HEK293 (cell line): ENCODE measurements around the gene ATP1B2.

Experiments
- CTCF ChIA-PET: fragments of 350-600 bp; formaldehyde crosslinking; extraction: SDS; loops from one replicate; lab custom pipeline; 2021; ENCODE audit warnings: antibody characterized with exemption; lab: Yijun Ruan, JAX
- POLR2A ChIA-PET: fragments of 300-600 bp; formaldehyde crosslinking; extraction: SDS; loops from one replicate; lab custom pipeline; 2020; ENCODE audit warnings: antibody characterized with exemption, inconsistent platforms; lab: Yijun Ruan, JAX
- H3K27ac ChIP-seq: fragments of 200-500 bp; sonication (Bioruptor generic); 2 replicates; pipeline ENCODE4 v1.5.1; 2014; ENCODE audit warnings: low read depth, low read length, control low read depth, inconsistent platforms; ENCODE audit errors: extremely low read depth
- H3K36me3 ChIP-seq, 2 experiments: fragments of 200-500 bp in 1 of 2; sonication (Bioruptor generic) in 1 of 2; 1 replicate in 1 of 2; 2 replicates in 1 of 2; pipeline ENCODE4 v1.5.1; 2014 to 2017; ENCODE audit warnings: inconsistent platforms in 2 of 2, low read length in 2 of 2; ENCODE audit not compliant: control insufficient read depth in 2 of 2, insufficient read depth in 1 of 2
- H3K4me1 ChIP-seq: fragments of 200-500 bp; sonication (Bioruptor generic); 2 replicates; pipeline ENCODE4 v1.5.1; 2014; ENCODE audit warnings: mild to moderate bottlenecking, low read length, inconsistent platforms; ENCODE audit not compliant: control insufficient read depth, insufficient read depth
- H3K4me3 ChIP-seq: 2 replicates; pipeline ENCODE4 v1.5.1; 2011; ENCODE audit warnings: low read depth, mild to moderate bottlenecking, control low read depth, low read length, moderate library complexity
- H3K9me3 ChIP-seq: fragments of 200-500 bp; sonication (Bioruptor generic); 2 replicates; pipeline ENCODE4 v1.5.1; 2014; ENCODE audit warnings: low read depth, low read length, inconsistent platforms; ENCODE audit not compliant: control insufficient read depth, insufficient read depth
- EGR2 ChIP-seq: fragments of 450-650 bp; formaldehyde crosslinking; IDR thresholded peaks from 2 replicates; pipeline ENCODE4 v1.5.1; 2016; ENCODE audit warnings: low read depth, missing biosample characterization, missing genetic modification characterization
- IKZF3 ChIP-seq: fragments of 450-650 bp; IDR thresholded peaks from 2 replicates; pipeline ENCODE4 v1.5.0; 2018; ENCODE audit warnings: missing biosample characterization, mild to moderate bottlenecking, missing genetic modification characterization, moderate library complexity
- KLF1 ChIP-seq: fragments of 450-650 bp; formaldehyde crosslinking; IDR thresholded peaks from 2 replicates; pipeline ENCODE4 v1.5.1; 2016; ENCODE audit warnings: missing biosample characterization, missing genetic modification characterization
- REST ChIP-seq: fragments of 450-650 bp; formaldehyde crosslinking; IDR thresholded peaks from 2 replicates; pipeline ENCODE4 v1.5.1; 2016; ENCODE audit warnings: missing biosample characterization, missing genetic modification characterization
- ZNF18 ChIP-seq: fragments of 450-650 bp; formaldehyde crosslinking; IDR thresholded peaks from 2 replicates; pipeline ENCODE4 v1.5.1; 2016; ENCODE audit warnings: missing biosample characterization, missing genetic modification characterization
- ZNF335 ChIP-seq: fragments of 450-650 bp; formaldehyde crosslinking; conservative IDR thresholded peaks from 2 replicates; pipeline ENCODE4 v1.5.1; 2016; ENCODE audit warnings: missing biosample characterization, missing genetic modification characterization
- ZNF341 ChIP-seq: fragments of 450-650 bp; formaldehyde crosslinking; IDR thresholded peaks from 2 replicates; pipeline ENCODE4; 2016; ENCODE audit warnings: low read depth, missing biosample characterization, missing genetic modification characterization
- ZNF354C ChIP-seq: fragments of 450-650 bp; formaldehyde crosslinking; IDR thresholded peaks from 2 replicates; pipeline ENCODE4 v1.5.1; 2016; ENCODE audit warnings: missing biosample characterization, missing genetic modification characterization, low read depth, borderline replicate concordance
- ZNF600 ChIP-seq: fragments of 450-650 bp; formaldehyde crosslinking; IDR thresholded peaks from 2 replicates; pipeline ENCODE4 v1.5.1; 2016; ENCODE audit warnings: missing biosample characterization, missing genetic modification characterization
- ZNF639 ChIP-seq: fragments of 450-650 bp; formaldehyde crosslinking; IDR thresholded peaks from 2 replicates; pipeline ENCODE4 v1.5.1; 2016; ENCODE audit warnings: missing biosample characterization, missing genetic modification characterization

ATP1B2 gene

GRCh38 chr17:7651665-7652387, 1.1 kb downstream of the ATP1B2 start (continued):
- no peak for TF ChIP-seq ZNF354C (tag by site-specific recombination)
- TF ChIP-seq, all 188 proteins: peak for 14

- CTCF ChIA-PET, result interaction anchor here (0.6 to 7.2 kb wide), 5 partner anchors 10 to 64 kb away, joined by 3 to 57 read pairs (median 5); no protein-coding TSS in a partner anchor
- no peak for TF ChIP-seq ZNF639 (tag by site-specific recombination)
- peak; percentile 69 for TF ChIP-seq REST (tag by site-specific recombination)
- TF ChIP-seq ZNF18, result peak; percentile 81
- TF ChIP-seq ZNF335 (tag by site-specific recombination), result peak; percentile 68
- peak; percentile 78 for TF ChIP-seq IKZF3 (tag by site-specific recombination)
- peak; percentile 71 for TF ChIP-seq ZNF341 (tag by site-specific recombination)
- TF ChIP-seq, all 188 proteins: peak for 5
- Histone ChIP-seq H3K4me3 (no peak overlapping the region), H3K27ac (no peak overlapping the region), H3K4me1 (peaks cover 11% of the 10 kb centered on the region), H3K9me3 (no peaks in the 10 kb centered on the region), H3K36me3 (no peaks in the 10 kb centered on the region)
- POLR2A ChIA-PET, result interaction anchor here (0.6 to 5.3 kb wide), 5 partner anchors 15 to 34 kb away, joined by 3 to 113 read pairs (median 7); partner anchors contain the start of genes SAT2, TP53 and WRAP53
These were observed 1.9 kb downstream of the ATP1B2 start for GRCh38 chr17:7652388-7653356.

- Histone ChIP-seq H3K4me1 (peaks cover 11% of the 10 kb centered on the region), H3K4me3 (no peak overlapping the region)
- TF ChIP-seq EGR2 (tag by site-specific recombination) (peak; percentile 46), KLF1 (no peak), ZNF600 (tag by site-specific recombination) (peak; percentile 80)
- TF ChIP-seq, all 188 proteins: peak for 2
- ChIA-PET POLR2A (interaction anchor here (2.1 to 5.3 kb wide), 2 partner anchors 31 to 32 kb away, joined by 28 to 113 read pairs; partner anchors contain the start of genes TP53 and WRAP53), CTCF (interaction anchor here (1.0 to 7.2 kb wide), 4 partner anchors 18 to 140 kb away, joined by 4 to 57 read pairs (median 5); partner anchors contain the start of gene TP53)
- no peaks in the 10 kb centered on the region for H3K9me3 ChIP-seq
- no peaks in the 10 kb centered on the region for H3K36me3 ChIP-seq
- no peak overlapping the region for H3K27ac ChIP-seq
These were observed 4.3 kb downstream of the ATP1B2 start for GRCh38 chr17:7654832-7655540.
